GF-D8 (cell line): Measurements from ENCODE around the gene TMEM164.

Experiments
- DNase-seq: peaks from one replicate; lab custom pipeline; 2025; lab: John Stamatoyannopoulos, UW

TMEM164 gene

DNA sequence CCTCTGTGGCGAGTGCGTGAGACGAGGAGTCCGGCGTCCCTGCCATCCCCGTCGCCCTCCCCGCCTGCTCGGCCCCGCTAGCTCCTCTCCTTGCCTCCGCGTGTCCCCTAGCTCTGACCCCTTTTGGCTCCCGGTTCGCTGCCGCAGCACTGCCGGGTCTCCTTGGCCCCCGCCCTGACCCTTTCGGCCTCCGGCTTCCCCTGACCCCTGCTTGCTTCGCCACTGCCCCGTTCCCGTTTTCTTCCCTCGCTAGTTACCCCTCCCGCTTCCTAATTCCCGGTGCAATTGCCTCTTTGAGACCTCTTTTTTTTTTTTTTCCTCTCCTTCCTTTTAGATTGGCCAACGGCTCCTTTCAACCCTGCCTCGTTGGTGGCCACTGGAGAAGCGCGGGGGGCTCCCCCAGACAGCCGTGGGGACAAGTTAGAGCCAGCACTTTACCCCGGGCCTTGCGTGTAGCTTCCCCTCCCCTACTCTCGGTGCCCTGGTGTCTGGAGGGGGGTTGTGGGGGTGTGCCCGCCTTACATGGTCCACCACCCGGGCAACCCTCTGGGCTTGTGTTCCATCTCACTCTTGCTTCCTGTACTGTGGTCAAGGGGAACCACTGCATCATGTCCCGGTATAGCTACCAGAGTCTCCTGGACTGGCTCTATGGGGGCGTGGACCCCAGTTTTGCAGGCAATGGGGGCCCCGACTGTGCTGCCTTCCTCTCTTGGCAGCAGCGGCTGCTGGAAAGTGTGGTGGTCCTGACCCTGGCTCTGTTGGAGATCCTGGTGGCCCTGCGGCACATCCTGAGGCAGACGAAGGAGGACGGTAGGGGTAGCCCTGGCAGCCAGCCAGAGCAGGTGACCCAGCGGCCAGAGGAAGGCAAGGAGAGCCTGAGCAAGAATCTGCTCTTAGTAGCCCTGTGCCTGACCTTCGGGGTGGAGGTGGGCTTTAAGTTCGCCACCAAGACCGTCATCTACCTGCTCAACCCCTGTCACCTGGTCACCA, 548 bp downstream of the TMEM164 start:
- no peak for DNase-seq

DNA sequence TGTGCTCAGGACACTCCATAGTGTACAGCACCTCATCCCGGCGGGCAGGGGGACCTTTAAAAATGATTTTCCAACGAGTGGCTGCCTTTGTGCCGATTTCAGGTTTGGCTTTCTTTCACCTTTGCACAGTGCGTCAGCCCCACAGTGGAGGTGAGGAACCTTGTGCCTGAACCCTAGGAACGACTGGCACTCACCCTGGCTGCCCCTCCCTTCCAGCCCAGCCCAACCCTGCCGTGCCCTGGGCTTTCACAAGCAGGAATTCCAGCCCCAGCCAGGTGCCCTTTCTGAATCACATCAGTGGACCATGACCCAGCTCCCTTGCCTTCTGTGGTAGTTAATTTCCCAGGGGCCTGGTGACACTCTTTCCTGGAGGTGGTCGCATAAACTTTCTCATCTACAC, 1.3 kb downstream of the TMEM164 start:
- no peak for DNase-seq

DNA sequence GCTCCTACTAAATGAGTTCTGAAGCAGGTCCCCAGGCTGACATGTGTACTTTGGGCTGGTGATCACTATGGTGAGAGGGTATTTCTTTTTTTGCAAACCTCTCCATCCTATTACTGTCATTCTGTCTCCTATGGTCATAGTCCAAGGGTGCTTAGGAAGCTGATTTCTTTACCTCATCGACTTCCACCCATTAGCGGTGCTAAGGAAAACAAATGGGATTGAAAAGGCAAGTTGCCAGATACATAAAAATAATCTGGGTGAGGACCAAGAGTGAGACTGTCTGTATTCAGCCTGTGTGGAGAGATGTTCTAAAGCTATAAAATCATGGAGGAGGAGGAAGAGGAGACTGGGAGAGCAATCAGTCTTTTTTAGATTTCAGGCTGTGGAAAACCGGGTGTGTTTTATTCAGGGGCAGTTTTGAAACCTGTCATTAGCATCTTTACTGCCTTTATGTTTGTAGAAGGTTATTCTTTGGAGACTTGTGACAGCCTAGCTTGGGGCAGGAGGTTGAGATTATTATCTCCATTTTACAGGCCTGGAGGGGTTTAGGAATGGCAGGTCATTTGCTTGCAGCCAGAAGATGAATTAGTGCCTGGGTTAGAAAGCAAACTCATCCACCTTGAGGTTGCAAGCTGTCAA, 1.9 kb downstream of the TMEM164 start:
- no peak for DNase-seq

DNA sequence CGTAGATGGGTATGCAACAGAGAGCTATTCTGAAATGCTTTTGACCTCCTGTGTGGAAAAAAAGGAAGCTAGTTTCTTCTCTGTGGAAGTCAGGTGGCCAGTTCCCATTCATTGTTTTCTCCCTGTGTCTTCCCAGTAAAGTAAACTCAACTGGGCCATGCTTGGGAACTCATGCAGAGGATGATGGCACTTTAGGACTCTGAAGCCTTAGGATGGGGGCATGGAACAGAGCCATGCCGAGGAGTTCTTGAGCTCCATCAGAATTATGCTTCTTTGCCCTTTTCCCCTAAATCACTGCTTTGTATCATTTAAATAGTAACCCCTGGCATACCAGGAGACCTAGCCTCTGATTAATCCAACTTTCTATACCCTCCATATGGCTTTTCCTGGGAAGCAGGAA, 3.2 kb downstream of the TMEM164 start:
- no peak for DNase-seq

DNA sequence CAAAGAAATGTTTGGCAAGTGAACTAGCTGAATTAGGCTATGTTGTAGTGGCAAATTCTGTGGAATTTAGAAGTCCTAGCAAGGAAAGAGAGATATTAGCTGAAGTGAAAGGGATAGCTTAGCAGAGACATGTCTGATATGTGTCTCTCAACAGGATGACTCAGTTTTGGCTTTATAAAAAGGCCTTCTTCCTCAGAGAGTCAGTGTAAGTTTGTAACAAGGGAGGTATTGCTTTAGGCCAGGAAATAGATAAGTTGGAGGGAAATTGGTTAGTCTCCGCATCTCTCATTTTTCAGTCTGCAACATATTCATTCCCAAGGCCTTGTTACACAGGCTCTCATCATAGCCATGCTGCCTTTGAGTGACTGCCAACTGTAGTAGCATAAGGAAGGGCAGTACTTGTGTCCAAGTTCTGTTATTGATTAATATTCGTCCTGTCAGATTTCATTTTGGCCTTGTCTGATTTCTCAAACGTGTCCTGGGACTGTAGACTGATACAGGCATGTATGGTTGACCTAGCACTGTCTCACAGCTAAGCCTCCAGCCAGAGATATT, 4.0 kb downstream of the TMEM164 start:
- DNase-seq, result no peak

DNA sequence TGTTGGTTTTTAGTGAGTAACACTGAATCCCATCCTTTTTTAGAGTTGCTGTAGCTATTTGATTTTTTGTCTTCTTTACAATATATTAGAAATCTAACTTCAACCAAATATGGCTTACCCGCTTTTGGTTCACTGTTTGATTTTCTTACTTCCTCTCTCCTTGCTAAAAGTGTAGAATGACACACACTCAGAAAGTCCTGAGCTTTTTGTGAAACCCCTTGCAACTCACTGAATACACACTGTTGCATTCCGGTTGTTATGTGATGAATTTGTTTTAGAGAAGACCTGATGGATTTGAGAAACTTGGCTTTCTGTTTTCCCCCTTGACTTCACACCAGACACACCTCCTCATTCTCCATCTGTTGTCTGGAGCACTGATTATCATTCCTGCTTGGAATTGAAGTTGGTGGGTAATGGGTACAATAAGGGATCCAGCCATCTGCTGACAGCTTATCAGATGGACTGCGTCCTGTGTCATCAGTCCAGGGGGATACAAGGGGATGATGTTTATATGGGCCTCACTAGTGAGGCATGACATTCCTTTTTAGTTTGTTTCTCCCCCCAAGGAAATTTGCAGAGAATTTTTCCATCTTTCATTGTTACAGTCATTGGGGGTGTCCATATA, 5.2 kb downstream of the TMEM164 start:
- no peak for DNase-seq

DNA sequence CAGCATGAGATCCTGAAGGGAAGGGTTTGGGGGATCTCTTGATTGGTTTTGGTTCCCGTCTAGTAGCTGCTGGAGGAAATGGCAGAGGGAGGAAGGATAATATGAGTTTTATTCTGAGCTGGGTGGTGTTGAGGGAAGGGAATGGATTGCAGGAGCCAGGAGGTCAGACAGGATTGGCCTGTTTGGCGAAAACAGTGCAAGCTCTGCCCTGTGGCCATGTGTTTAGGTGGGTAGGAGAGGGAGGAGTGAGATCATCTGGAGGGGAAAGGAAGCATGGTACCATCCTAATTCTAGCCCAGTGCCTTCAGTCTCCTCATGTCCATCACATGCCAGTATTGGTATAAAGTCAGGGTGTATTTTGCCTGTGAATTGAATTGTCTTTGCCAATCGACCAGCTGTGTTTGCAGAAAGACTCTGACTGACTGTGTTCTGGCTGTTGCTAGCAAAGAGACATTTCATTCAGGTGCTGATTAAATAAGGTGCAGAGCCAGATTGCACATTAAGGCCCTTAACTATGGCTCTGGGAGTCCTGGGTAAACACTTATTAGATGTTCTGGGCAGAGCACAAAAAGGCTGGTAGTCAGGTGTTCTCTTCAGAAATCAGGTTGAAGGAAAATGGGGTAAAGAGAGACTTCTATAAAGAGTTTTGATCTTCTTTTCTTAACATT, 10.0 kb downstream of the TMEM164 start:
- DNase-seq, result no peak

DNA sequence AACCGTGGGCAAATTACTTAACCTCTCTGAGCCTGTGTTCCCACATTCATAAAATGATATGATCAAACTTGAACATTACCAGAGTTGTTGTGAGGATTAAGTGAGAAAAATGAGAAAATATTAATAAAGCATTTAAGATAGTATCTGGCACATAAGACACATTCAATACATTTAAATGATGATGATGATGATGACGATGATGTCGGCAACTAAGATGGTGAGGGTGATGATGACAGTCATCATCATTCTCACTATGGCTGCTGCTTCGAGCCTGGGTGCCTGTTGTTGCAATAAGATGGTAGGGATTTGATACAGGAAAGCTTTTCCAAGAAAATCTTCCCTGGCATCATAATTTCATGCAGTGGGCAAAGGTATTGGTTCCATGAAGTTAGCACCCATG, 11.1 kb downstream of the TMEM164 start:
- no peak for DNase-seq

DNA sequence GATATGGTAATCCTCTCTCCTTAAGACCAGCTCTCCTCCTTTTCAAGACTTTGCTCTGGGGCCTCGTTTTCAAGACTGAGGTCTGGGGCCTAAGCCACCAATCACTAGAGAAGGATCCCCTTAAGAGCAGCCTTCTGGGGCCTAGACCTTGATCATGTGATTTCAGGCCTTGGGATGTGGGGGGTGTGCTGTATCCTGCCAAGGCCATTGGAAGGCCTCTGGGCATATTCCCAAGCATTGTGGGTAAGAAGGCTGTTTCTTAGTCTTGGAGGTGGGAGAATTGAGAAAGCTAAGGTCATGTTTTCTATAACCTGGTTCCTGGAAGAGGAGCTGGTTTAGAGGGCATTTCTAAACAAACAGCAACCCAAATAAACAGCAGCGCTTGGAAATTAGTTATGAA, 12.1 kb downstream of the TMEM164 start:
- DNase-seq, result no peak

DNA sequence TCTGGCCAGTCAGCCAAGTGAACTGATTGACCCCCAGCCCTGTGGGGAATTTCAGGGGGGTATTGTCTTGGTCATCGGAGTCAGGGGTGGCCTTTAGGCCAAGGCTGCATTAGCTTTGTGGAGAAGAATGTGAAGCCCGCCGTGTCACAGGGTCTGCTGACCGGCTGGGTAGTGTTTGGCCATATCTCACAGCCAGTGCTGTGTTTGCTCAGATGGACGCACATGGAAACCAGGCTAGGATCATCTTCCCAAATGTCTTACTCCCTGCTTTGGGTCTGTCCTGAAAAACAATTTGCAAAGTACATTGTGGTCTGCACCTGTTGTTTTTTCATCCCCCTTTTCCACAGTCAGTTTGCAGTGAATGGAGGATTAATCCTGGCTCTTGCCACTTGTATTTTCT, 13.0 kb downstream of the TMEM164 start:
- DNase-seq, result no peak

DNA sequence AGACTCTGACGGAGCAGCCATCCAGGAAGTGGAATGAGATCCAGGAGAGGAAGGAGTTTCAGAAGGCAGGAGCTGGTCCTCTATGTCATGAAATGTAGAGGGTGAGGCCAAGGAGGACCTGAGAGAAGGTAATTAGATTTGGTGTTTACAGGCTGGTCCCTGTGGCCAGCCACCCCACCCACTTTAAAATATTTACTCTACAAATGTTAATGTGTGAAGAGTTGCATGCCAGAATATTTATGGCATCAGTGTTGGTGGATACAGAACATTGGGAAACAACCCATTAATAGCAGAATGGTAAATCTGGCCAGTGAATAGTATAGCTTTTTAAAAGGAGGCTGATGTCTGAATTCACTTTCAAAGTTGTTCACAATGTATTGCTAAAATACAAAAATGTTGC, 17.6 kb downstream of the TMEM164 start:
- no peak for DNase-seq

DNA sequence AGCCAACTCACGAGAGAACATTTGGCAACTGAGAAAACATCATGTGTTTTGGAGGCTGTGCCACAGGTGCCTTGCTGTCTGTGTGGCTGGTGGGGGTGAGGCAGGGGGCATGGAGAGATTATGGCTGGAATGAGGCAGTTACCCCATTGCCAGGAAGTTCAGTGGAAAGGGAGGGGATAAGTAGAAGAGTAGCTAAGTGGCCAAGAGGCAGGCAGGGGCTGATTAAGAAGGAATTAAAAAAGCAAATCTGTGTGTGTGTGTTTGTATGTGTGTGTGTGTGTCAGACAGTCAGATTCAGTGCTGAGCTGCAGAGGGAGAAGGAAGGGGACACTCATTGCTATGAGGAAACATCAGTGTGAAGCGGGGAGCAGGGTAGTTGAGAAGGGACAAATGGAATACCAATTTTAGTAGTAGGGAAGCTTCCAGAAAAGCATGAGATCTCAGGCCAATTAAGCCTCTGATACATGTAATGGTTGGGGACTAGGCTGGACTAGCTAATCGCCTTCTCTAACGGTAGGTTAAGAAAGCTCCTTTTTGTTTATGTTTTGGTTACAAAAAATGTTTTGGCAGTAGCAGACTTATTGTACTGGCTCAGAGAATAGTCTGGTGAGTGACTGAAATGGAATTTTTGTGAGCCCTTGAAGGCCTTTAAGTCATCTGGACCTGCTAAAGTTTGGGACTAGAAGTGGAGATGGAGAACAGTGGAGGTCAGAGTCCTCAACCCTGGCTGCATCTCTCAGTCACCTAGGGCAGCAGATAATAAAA, 18.5 kb downstream of the TMEM164 start:
- DNase-seq, result no peak

DNA sequence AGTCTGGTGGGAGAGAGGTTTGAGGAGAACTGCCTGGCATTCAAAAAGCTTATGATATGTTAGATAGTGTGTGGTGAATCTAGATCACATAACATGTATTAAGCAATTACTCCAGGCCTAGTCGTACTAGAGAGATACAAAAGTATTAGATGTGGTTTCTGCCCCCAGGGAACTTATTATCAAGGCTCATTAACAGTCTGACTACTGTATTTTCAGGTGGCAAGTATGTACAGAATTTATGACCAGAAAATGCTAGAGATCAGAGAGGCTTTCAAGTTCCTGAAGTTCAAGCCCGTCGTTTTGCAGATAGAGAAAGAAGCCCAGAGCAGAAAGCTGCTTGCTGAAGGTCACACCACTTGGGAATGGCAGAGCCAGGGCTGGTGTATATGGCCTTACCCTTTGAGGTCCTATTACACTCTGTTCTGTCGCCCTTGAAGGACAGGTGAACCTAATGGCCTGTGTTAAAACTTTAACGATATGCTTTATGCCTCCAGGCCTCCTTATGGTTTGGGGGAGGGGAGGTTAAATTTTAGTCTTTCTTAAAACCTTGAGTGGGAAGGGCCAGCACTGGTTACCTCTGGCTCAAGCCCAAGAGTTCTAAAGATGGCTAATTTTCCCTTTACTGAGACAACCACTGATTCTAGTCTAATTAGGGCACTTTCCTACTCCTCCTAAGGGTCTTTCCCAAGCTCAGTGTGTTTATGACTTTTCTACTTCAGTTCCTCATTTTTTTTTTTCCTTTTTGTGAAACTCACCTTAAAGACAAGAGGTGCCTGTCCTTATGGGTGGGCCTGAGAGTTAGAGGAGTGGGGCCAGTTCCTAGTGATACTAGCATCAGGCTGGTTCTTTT, 19.9 kb downstream of the TMEM164 start:
- no peak for DNase-seq

DNA sequence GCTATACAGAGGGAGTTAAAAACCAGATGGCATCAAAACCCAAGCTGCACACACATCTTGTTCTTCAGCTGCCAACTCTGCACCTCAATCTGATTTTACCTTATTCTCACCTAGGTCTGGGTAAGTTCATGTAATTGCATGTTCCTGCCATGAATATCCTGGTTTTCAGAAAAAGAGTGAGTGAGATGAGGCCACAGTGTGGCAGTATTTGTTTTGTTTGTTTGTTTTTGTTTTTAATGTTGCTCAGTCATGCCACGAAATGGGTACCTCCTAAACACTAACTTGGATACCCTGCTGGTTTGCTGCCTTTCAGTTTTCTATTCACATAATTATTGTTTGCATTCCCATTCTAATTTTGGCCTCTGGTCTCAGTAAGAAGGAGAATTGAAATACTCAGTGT, 22.5 kb downstream of the TMEM164 start:
- DNase-seq, result no peak

DNA sequence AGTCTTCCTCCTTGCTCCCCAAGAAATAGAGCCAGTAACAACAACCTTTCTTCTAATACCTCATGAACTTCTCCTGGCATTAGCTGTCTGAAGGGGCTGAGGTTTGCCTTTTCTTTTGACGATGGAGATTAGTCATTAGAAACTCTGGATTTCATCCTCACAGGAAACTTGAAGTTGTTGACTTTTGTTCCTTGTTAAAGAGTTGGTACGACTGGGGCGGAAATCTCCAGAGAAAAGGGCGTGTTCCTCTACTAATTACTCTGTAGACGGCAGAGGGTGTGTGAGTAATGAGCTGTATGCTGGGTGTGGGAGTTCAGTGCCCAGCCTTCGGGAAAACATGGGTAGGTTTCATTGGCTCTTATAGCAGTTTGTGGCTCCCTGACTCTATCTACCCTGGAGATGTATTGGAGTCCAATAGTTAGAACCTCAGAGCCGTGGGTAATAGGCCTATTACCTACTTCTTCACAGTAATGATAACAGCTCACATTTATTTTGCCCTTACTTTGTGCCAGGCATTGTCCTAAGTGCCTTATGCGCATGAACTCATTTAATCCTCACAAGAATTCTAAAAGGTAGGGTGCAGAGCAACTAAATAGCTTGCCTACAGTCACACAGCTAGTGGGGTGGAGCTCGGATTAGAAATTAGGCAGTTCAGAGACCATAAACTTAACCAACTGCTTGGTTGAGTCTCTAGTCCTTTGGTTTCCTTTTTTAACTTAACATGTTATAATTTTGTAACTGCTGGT, 23.4 kb downstream of the TMEM164 start:
- DNase-seq, result no peak

DNA sequence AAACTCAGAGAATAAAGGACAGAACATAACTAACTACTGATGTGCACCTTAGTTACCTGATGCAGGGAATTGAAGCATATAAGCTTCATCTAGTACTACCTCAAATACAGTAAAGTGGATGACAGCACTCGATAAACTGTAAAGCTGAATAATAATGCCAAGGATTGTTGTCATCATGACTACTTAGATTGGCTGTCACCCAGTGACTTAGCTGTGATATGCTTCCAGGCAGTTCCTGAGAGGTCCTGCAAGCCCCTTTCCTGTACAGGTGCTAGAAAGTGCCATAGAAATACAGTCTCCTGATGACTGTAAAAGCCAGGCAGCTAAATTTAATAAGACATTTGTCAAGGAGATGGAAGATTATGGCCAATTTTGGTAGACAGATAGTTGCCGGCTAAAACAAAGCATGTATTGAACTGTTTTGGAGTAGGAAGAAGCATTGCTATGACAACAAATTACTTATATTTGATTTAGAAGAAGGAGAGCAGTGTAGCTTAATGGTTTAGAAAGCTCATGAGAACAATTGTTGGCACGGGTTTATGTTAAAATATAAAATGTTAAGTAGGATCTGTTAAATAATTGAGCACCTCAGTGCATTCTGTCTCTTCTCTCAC, 29.7 kb downstream of the TMEM164 start:
- DNase-seq, result no peak

DNA sequence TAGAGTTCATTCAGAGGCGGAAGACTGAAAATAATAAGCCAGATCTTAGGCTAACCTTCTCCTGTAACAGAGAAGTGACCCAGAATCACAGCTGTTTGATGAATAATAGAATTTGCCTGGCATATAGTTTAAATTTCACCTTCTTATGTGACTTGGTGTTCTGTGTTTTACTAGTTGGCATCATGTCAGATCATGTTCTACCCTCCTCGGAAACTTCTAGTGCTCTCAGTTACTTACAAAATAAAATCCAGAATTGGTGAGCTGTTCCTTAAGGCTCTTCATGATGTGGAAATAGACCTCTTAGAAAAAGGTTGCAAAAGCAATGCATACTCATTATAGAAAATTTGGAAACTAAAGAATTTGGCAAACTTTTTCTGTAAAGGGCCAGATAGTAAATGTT, 31.1 kb downstream of the TMEM164 start:
- no peak for DNase-seq

DNA sequence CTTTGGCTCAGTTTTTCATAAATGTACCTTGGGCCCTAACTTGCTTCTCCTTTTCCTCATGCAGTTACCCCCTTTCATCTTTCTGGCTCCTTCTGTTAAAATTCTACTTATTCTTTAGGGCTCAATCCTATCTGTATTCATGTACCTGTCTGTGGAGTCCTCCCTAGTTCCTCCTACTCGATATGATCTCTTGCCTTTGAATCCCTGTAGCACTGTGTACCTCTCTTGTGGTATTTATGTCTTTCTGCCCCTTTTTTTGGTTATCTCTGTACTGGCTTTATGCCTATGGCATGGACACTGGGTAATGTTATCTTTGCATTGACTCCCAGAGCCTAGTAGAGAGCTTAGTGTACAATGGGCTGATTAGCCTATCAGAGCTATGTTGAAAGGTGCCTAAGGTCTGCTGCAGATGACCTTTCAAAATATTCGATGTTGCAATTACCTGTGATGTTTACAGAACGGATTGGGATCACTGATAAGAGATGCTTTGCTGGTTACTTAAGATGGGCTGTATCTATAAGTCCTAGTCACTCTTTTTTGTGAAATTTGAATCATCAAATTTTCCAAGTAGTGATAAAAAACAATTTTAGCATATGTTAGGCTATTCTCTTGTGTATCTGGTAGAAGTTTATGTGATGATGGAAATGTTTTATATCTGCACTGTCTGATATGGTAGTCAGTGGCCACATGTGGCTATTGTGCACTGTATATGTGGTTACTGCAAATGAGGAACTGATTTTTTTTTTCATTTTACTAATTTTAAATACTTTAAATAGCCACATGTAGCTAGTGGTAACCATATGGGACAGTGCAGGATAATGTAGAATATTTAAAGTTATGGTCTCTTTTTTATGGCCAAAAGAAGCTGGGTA, 33.5 kb downstream of the TMEM164 start:
- DNase-seq, result peak; percentile 61
